Stromal cell of bone marrow (primary cell): ENCODE data around the gene RXRG.
A peak's percentile ranks its signal among the peaks of the same experiment; 100 is the strongest.

Experiments
- DNase-seq: peaks from one replicate; pipeline ENCODE4 v3.0.0-alpha.2; 2012; ENCODE audit warnings: low read depth

Gene RXRG

DNA sequence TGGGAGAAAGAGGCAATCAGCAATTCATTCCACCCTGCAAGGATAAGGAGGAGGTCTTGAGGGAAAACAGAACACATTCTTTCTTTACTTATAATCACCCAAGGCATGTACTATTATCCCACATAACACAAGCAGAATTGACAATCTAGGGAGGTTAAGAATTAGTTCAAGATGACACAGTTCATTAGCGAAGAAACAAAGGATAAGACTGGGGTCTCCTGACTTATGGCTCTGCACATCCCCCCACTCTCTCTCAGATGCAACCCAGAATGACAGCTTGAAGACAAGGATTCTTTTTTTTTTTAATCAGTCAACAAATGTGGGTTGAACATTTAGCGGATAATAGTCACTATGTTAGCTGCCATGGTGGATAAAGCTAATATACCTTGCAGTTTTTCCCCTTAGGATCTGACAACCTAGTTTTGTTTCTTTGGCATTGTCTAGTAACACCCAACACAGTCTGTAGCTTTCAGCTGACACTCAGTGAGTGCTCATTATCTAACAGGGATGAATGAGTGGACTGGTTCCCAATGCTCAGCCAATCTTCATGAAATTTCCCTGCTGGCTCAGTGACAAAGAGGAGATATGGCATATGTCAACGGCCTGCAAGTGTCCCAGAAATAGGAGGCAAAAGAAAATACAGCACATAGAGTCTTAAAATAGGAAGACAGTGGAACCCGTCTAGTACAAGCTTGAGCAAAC is 35.1 kb downstream of the RXRG start:
- DNase-seq: no peak

DNA sequence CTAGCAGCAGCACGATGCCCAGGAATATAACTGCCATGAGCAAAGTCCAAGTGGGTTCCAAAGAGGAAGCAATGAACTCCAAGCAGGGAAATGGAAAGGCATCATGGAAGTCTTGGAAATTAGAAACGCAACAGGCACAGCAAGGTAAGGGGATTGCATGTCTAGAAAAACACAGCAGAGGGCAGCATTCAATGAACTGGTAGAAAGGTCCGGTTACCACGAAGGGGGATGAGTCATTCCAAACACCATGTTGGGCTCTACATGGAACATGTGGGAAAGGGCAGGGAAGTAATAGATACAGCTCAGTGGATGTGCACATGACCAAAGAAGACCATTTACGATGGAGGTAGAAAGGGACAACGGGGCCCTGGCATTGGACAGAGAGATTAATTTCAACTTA is 36.4 kb downstream of the RXRG start:
- no peak for DNase-seq

DNA sequence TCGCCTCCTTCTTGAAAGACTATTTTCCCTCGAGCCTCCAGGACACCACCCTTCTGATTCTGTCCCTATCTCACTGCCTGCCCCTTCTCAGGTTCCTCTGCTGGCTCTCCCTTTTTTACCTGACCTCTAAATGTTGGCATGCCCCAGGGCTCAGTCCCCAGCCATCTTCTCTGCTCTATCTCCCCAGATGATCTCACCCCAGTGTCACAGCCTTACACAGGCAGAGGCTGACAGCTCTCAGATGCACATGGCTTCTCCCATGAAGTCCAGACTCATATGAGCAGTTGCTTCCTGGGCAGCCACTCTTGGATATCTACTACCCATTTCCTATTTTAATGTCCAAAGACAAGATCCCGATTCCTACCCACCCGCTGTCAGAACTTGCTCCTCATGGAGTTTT is 37.5 kb downstream of the RXRG start:
- DNase-seq: no peak

DNA sequence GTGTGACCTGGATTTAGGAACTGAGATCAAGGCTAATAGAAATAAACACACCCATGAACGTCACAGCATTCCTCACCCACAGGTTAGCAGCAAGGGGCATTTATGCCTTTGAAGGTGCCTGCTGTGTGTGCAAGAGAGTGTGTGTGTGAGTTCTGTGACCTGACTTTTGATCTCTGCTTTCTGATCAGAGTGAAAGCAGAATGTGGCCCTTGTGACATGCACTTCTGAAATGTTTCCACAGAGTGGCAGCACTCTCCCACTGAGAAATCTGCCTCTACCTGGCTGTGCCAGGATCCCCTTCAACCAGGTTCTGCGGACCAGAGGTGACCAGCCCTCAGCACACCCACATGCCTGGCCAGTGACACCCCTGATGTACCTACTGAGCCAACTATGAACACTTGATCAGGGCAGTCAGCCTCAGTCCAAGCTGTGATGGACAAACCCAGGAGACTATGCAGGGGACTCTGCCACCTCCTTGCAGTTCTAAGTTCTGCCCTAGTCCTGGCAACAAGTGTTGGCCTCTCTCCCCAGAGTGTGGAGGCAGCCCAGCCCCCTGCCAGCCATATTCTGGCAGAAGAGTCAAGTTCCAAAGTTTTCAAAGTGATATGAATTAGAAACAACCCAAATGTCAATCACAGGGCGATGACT is 41.0 kb downstream of the RXRG start:
- no peak for DNase-seq

DNA sequence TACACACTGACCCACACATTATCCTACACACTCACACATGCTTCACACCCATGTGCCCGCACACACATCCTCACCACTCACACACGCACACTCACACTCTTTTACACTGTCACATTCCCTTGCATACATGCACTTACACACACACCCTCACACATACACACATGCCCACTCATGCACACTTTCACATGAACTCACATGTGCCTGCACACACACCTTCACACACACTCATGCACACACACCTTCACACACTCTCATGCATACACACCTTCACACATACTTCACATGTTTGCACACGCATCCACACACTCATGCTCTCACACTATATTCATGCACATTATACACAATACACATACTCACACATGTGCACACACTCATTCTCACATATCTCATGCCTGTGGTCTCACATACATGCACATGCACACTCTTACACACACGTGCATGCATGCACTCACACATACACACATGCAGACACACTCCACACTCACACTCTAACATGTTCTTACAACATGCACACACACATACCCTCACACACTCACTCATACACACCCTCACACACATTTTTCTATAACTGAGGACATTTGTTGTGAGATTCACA is 42.3 kb downstream of the RXRG start:
- DNase-seq: no peak

DNA sequence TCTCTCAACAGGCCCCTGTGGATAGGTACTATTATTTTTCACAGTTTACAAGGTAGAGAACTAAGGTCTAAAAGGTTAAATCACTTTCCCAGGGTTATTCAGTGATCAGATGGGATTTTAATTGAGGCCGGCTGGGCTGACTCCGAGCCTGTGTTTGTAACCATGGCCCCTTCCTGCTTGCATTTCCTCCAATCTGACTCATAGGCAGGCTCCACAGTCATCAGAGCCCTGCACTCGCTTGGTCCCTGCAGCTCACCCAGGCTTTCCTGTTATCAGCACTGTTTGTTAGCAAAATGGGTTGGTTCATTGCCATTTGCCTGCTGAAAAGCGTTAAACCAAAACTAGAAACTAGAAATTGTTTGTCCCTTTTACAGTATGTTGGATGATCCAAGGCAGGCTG is 47.0 kb downstream of the RXRG start:
- DNase-seq: peak; percentile 62

DNA sequence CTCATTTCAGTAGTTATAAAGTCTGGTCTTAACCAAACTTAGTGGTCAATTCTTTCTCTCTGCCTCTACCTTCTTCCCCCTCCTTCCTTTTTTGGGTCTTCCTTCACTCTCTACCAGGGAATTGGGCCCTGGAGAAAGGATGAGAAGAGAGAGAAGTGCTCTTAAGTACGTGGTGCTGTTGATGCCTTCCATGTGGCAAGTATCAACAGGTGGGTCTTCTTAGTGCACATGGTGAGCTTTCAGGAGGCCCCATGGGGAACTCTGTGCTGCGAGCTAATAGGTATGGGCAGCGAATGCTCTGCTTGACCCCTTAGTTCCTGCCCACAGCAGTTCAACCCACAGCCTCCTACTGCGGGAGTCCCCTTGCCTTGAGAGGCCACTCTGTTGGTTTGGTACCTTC is 49.0 kb downstream of the RXRG start:
- no peak for DNase-seq

DNA sequence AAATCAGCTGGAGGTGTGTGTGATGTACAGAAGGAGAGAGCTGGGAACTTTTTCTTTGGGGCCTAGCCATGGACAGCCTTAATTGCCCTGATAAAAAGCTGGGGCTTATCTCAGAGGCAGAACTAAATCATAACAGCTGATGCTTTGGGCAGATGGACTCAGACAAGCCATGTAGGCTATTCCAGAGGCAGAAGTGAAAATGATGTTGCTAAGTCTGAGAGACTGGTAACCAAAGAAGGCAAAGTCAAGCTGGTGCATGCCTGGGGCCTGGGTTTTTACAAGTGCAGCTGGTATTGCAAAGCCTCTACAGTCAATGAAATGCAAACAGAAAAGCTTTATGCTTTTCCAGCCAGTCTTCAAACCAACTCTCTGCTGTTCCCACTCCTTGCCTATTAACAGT is 49.4 kb downstream of the RXRG start:
- no peak for DNase-seq

DNA sequence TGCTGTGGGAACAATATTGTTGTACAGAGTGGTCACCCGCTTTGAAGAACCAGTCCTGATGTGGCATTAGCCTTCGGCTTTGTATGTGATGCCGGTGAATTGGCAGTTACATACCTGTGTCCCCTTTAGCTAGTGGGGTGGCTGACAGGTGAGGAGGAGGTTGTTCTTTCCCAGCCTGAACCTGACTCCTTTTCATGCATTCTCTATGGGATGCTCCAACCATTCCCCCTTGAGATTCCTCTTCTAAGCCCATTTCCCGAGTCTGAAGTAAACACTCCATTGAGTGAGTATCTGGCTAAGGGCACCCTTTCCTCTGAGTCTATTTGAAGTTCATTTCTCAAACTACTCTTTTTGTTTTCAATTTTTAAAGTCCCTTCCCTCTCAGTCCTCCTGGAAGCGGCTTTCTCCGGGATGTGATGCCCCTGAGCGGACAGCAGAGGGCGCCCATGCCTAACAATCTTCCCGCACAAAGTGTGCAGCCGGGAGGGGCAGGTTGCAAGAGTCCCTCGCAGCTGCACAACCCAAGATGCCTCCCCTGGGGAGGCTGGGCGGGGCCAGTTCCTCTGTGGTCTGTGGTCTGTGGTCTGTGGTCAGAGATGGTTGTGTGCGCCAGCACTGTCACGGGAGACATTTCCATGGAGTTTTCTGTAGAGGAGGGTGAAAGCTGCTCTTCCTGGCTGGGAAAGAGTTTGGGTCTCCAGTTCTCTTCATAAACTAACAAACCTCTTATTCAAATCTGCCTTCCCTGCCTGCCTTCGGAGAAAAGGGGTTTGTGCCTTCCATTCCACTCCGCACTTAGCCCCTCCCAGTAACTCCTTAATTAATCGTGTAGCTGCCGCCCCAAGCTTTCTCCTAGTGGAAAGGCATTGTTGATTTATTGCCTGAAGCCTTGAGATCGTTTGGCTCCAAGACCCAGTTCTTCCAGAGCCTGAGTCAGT is 52.0 kb downstream of the RXRG start:
- peak; percentile 95 for DNase-seq

DNA sequence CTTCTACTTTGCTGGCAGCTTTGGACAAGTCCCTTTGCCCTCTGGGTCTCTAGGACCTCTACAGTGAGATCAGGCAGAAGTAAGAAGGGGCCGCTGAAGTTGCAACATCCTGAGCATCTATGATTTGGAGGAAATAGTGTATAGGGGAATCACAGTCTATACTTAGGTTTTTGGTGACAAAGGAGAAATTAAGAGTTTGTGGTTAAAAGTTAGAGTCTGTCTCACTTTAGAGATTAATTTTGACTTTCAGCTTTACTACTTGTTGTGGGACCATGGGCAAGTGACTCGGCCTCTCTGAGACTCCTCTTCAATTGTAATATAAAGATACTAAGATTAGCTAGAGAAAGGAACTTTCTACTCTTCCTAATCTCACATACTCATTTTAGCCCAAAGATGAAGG is 55.3 kb downstream of the RXRG start:
- DNase-seq: no peak

DNA sequence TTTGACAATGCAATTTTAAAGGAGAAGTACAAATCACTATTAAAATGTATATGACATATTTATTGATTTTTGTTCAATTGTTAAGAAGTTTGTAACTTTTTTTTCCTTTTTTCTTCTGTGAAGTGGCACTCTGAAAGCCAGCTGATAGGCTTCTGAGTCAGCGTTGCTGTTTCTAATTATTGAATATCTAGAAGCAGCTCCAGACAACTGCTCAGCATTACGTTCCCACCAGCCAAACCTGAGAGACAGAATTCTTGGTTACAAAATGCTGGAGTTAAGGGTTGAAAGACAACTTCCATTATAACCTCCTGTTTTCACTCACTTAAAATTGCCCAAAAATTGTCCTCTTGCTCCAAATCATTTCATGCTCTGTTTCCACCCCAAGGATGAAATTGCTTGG is 57.0 kb downstream of the RXRG start:
- no peak for DNase-seq

DNA sequence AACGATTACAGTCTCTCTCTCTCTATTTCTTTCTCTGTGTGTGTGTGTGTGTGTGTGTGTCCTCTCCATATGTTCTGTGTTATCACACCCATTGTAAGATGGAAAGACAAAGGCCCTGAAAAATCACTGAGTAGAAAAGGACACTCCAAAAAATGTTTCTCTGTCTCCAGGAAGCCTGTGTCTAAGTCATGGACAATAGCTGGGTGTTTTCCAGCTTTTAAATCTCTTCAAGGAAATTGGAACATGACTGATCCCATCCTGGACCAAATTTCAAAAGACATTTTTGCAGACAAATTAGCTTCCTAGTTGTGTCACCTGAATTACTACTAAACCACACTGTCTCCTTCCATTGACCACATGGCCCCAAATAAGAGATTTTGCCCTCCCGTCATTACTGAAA is 57.4 kb downstream of the RXRG start:
- no peak for DNase-seq

DNA sequence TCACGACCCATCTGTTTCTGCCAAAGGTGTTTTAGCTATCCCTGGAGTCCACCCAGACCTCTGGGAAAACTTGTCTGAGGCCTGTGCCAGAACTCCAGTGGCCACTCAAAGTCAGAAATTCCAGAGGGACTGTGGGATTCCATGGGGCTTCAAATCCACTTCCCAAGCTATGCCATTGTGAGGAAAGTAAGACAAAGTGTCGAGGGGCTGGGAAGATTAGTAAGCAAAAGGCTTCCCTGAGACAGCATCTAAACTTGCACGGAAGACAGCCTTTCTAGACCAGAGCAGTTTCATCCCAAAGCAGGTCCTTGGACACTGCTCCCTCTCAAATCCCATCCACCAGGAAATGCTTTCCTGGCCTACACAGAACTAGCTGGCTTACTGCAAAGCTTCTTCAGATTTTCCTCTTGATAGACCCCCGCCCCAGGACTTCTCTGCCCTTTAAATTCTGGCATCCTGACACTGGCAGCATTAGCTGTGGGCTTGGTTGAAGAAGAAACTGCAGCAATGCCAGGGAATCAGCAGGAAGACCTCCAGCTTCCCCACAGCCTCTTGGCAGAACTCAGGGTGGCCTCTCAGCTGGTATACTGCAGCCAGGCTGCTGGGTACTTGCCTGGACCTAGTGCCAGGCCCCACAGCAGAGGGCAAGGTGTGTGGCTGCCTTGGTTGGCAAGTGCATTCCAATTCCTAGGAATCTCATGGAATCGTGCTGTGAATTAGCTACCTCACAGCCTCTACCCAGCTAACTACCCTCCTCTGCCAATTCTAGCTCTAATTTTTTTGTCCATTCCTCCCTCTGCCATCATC is 61.1 kb downstream of the RXRG start:
- no peak for DNase-seq

DNA sequence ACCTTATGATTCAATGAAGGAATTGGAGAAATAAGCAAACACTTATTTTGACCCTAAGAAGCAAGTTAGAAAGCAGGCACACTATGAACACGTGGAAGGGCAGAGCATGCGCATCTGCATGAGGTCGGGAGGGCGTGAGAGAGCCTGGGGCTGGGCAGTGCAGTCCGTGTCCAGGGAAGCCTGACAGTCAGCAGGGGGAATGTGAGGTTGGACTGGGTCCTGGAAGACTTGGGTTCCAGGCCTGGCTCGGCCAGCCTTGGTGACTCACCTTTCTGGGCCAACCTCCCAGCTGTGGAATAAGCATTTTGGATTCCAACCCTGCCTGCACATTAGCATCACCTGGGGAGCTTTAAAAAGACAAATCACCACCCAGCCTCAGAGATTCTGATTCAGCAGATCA is 61.9 kb downstream of the RXRG start:
- peak; percentile 91 for DNase-seq

DNA sequence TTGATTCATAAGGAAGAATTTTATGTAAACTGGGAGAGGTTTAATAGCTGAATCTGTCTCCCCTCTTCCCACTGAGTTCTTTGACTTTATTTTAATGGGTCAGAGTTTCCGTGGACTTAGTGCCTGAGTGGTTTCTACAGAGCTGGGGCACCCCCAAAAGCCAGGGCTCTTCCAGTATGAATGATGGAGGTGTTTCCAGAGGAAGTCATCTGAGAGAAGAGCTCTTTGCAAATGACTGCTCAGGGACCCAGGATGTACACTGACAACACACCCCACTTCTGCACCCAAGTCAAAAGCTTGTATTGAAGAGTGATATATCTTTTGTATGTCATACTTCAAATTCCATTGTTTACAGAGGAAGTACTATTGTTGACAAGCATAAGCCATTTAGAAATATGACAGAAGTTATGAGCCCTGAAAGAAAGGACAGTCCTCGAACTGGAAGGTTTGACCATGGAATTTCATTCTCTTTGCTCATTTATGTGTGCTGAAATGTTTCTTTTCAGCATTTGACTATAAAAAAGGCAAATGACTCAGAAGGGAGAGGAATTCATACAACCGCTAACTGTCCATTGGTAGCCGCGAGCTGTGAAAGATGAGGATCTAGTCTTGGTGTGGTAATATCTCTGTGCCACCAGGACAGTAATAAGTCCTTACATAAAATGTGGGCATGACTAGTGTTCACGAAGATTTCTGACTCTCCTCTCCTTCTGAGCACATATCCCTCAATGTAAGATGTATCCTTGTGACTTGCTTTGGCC is 63.0 kb downstream of the RXRG start:
- no peak for DNase-seq

DNA sequence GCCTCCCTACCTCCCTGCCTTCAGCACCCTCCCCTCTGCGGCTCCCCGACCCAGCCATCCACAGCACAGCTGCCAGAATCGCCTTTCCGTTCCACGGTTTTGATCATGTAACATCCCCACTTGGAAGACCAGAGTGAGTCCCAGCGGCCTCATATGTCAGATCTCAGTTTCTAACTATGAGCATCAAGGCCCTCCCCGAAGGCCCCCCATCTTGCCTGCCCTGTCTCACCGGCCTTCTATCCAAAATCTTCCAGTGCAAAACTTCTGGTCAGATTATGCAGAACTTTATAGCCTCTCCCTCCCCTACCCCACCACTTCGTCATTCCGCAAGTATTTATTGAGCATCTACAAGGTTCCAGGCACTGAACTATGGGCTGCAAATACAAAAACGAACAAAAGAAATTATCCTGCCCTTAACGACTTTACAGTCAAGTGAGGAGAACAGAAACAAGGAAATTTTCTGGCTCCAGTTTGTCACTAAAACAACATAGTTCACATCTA is 68.1 kb downstream of the RXRG start:
- DNase-seq: no peak

DNA sequence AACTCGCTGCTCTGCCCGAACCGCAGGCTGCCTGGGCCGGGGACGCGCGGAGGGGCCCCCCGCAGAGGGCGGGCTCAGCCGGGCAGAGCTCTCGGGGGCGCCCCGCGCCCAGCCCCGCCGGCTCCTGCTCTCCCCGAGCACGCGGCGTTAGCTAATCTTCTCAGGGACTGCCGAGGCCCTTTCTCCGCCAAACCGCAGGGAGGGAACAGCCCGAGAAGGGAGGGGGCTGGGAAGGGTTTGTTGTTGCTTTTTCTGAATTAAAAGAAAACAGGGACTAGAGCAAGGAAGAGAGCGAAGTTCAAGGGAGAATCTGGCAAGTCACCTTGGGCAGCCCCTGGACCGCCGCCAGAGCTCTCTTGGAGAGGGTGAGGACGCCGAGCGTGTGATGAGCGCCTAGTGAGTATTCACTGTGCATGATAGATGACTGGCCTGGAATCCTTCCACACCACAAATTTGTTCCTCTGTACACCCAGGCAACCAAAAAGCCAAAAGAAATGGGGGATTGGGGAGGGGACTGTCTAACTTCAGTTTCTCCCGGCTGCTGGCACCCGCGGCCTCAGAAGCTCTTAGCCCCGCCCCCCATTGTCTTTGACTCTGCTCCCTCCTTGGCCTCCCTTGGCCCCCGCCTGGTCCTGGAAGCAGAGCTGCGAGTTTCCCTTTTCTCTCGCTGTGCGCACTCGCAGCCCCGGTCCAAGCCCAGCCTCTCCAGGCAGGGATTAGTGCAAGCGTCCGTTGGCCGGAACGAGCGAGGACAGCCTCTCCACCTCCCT is 68.7 kb downstream of the RXRG start:
- DNase-seq: peak; percentile 98

DNA sequence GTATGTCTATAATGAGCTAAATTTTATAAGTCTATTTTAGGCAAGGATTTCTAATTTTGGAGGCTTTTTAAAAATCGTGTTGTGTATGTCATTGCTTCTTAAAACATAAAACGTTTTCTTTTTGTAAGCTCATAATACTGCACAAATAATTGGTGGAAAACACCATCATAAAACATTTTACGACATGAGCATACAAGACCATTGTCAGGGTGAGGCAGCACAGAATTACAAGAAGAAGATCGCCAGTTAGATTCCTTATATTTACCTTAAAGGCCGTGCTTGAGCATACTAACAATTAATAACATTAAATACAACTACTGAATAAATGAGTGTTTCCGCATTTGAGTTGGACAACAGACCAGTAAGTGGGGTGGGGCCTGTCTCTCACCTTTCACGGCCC is 69.3 kb downstream of the RXRG start:
- no peak for DNase-seq

DNA sequence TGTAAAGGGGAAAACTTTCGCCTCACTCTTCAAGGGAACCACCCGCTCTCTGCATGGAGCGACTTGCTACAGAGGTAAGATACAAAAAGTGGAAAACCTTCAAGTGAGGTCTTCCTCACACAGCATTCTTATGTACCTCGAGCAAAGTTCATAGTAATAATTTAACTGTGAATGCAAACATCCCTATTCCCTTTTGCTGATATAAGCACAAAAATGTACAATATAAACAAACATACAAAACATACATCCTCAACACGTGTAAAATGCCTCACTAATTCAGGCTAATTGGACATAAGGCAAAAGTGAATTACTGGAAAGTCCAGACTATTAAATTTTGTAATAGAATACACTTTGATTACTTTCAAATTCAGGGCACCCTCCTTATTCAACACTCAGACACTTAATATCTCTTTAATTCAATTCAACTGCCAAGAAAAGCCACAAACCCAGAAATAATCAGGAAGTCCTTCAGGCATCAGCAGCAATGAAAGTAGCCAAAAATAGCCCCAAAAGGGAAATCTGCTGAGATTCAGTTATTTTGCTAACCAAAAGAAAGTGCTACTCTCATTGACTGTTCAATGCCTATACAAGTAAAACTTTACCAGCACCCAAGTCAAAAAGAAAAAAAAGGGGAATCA is 73.2 kb downstream of the RXRG start:
- DNase-seq: no peak
